Measurements from ENCODE around the gene ADAMTS17.
"Not testable (repeated sequence)": the region's sequence is repeated elsewhere in the genome, so short reads cannot be mapped to it uniquely, and the experiment has no call there.

ADAMTS17 gene

DNA sequence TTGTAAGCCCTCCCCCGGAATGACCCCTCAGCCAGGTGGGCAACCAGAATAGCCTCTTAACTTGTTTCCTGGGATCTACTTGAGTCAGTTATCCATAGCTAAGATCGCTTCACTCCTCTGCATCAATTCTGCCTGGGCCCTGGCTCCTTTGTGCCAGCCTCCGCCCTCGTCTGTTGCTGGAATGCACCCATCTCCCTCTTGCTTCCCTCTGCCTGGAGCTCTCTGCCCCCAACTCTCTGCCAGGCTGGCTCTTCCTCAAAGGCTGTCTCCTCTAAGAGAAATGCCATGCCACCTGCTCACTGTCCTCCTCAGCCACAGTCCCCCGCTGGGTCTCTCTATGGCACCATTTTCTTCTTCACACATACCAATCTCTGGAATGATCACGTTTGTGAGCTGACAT, 240.8 kb downstream of the ADAMTS17 start:
- DNase-seq = no peak

DNA sequence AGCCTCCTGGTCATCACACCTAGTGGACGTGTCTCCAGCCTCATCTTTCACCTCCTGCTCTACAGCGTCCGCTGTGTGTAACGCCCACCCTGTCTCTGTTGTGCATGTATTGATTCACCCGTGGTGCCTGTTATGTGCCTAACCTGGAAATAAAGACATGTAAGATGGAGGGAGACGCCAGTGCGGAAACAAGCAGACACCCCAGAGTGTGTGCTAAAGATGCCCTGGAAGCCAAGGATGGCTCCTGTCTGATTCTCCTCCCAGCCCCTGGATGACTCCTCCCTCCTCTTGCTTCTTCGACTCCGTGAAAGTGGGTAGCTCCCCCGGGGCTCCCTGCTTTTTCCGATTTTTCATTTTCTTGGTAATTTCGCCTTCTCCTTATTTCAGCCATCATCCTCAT, 241.8 kb downstream of the ADAMTS17 start:
- no peak for DNase-seq

DNA sequence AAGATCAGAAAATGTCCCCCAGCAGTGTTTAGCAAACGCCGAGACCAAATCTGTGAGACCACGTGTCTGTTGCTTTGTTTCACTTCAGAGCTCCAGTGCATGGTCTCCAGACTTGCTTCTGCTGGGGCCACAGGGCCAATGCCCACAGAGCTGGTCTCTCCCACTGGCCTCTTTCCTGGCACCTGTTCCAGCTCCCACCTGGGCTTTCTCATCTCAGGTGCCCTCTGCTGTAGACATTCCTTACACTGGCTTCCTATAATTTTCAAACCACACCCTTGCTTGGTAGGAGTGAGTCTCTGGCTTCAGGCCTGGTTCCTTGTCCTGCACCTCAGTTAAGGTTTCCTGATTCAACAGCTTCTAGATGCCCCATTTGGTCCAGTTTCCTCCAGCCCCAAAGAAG, 243.1 kb downstream of the ADAMTS17 start:
- DNase-seq = no peak

DNA sequence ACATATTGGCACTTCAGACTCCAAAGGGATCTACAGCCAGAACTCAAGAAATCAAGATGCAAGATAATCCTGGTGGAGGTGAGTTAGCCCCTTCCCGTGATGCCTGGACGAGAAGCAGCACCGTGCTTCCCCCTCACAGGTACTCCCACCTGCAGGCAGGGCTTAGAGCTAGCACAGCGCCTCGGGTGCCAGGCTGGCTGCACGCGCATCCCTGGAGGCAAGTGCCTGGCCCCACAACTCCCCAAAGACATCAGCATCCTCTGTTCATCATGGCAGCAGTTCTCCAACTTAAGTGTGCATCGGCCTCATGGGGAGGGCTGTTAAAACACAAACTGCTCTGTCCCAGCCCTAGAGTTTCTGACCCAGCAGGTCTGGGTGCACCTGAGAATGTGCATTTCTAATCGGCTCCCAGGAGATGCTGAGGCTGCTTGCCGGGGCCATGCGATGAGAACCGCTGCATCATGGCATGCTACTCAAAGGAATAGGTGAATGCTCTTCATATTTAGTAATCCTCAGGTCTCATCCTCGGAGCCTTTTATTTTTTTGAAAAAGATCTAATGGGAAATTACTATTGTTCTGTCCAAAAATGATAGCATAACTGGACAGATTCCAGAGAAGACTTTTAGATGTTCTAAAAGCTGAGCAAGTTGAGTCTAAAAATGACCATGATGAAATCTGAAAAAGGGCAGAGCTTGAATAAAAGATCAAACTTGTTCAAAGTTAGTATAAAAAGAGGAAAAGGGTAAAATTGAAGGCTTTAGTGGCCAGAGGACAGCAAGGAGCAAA, 244.2 kb downstream of the ADAMTS17 start:
- no peak for DNase-seq

DNA sequence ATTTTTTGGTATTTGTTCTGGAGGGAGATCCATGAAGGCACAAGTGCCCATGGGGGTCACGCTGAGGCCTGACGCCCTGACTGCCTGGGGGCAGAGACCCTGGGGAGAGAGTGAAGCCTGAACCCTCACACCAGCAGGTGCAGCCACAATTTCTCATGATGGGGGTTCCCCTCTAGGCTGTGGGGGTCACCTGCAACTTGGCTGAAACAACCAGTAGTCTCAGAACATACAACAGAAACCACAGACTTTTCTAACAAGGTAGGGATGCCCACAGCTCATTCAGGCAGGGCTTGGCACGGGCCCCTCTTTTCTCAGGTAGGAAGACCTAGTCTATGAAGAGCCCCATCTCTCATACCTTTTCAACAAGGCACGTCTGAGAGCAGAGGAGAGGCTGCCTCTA, 245.1 kb downstream of the ADAMTS17 start:
- no peak for DNase-seq

DNA sequence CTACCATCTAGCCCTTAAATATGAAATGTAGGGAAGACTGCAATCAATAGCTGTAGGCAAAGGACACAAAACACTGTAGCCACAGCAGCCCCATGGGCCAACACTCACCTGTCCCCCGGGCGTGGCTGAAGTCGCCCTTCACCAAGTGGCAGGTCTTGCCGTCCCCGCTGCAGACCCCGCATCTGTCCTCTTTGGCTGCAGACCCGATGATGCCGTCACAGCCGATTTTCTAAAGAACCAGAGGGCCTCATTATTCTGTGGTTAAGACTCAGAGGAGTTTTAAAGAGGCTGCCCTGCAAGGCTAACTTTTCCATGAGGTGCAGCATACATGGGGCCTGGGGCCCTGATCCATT, 245.6 kb downstream of the ADAMTS17 start:
- DNase-seq = no peak

DNA sequence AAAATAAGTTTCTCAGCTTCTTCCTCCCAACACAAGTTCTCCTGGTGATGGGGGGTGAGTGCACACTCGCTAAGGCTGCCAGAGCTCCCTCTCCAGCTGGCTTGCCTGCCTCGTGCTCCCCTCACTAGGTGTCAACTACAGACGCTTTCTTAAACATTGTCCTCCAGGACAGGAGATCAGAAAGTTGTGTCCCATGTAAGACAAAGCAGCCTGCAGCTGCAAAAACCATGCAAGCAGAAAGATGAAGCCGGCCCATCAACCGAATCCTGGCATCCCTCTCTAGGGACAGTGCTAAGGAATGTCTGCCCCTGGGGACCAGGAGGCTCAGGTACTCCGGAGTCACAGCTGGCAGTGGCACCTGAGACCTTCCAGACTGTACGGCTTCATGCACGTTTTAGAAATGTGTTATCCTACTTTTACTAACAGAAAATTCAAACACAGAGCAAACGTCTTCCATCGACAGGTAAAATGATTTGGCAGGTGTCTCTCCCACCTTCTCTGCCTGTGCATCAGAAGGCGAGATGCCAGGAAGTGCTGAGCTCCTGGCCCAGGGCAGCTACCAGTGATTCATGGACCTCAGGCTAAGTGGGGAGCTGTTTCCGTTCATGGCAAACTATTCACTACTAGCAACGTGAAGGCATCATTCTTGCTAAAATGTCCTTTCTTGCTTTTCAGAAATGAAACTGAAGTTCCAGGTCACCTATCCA, 246.1 kb downstream of the ADAMTS17 start:
- no peak for DNase-seq

DNA sequence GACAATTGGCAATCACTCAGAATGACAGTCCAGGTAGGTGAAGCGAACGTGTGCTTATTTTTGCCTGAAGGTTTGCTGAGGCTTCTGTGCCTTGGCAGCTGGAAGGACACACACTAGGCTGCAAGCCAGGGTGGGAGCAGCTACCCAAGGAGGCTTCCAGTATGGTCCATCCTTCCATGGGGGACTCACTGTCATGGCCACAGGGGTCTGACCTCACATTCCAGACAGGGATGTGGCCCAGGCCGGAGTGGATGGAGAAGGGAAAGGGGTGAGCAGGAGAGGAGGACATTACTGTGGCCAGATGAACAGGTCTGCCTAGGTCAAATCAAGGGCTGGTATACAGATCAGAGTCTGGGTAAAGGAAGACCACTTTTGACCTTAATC, 247.7 kb downstream of the ADAMTS17 start:
- no peak for DNase-seq

DNA sequence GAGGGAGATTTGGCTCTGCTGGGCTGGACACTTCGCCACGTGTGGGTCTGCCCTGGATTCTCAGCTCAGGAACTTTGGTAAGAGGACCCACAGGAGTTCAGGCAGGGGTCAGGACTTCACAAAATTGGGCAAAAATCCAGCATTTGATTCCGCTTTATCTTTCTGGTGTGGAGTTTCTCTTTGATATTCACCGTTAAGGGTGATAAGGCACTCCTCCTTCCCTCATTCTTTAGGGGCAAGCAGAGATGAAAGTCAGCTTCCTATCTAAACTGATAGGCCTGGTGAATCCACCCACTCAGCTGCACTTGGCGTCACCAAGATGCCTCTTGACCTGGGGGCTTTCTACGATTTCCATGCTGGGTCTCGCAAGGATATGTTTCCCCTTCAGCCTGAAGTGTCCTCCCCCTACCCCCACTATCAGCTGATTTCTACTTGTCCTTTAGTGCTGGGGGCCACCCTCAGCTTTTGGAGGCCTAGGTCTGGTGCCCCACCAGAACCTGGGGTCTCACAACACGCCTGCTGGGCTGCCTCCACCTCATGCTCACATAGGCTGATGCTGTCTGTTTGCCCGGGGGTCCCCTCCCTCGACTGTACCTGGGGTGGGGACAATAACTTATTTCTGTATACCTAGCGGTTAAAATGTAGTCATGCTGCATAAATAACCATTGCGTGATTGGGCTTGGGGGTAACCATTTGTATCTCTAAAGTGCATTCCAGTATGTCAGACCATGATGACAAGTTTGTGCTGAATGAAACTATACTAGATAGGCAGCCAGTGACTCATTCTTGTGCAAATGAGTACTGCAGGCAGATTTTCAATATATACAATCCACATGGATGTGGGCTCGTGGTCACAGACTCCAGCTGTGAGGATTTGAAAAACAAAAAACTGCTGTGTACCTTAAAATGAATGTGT, 248.3 kb downstream of the ADAMTS17 start:
- DNase-seq = no peak

DNA sequence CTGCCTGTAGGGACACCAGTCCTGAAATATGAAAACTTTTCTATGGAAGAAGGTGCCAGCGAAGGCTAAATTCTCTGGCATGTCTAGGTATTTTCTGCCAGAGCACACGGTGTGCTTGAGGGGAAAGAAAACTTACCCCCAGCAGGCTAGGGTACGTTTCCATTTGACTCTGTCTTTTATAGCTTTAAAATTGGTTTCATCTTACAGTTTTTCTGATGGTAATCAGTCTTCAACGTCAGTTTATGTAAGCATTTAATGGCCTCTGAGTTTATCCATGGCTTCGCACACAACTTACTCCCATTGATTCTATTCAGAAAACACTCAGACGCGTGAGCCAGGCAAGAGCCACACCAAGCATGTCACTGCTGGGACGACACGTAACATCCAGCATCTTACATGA, 249.7 kb downstream of the ADAMTS17 start:
- DNase-seq = no peak

DNA sequence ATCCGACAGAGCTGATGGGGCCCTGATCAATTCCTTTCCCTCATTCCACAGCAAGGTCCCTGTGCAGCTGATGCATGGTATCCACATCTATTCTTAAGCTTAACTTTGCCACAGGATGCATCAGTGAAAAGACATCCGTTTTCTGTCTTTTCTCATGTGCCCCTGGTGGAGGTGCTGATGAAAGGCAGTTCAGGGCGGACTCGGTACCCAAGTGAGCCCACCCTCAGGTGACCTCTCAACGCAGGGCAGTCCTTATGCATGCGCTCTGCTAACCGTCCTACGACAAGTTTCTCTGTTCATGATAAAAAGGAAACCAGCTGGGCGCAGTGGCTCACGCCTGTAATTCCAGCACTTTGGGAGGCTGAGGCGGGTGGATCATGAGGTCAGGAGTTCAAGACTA, 251.4 kb downstream of the ADAMTS17 start:
- DNase-seq = no peak

DNA sequence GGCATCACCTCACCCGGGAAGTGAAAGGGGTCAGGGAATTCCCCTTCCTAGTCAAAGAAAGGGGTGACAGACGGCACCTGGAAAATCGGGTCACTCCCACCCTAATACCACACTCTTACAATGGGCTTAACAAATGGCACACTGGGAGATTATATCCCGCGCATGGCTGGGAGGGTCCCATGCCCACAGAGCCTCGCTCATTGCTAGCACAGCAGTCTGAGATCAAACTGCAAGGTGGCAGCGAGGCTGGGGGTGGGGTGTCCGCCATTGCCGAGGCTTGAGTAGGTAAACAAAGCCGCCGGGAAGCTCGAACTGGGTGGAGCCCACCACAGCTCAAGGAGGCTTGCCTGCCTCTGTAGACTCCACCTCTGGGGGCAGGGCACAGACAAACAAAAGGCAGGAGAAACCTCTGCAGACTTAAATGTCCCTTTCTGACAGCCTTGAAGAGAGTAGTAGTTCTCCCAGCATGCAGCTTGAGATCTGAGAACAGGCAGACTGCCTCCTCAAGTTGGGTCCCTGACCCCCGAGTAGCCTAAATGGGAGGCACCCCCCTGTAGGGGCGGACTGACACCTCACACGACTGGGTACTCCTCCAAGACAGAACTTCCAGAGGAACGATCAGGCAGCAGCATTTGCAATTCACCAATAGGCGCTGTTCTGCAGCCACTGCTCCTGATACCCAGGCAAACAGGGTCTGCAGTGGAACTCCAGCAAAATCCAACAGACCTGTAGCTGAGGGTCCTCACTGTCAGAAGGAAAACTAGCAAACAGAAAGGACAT, 257.5 kb downstream of the ADAMTS17 start:
- DNase-seq = not testable (repeated sequence)

DNA sequence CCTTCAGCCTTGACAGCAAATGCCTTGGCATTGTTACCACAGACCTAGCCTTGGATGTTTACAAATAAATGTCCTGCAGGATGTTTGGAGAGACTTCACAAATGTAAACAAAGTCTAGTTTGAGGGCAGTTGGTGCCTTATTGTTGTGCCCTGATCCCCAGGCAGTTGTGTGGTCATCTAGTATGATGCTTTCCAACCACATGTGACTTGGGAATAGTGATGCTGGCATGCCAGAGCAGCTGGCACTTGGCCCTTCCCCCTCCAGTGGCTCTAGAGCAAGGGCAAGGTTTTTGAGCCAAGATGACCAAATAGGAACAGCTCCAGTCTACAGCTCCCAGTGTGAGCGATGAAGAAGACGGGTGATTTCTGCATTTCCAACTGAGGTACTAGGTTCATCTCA, 258.2 kb downstream of the ADAMTS17 start:
- DNase-seq = no peak

DNA sequence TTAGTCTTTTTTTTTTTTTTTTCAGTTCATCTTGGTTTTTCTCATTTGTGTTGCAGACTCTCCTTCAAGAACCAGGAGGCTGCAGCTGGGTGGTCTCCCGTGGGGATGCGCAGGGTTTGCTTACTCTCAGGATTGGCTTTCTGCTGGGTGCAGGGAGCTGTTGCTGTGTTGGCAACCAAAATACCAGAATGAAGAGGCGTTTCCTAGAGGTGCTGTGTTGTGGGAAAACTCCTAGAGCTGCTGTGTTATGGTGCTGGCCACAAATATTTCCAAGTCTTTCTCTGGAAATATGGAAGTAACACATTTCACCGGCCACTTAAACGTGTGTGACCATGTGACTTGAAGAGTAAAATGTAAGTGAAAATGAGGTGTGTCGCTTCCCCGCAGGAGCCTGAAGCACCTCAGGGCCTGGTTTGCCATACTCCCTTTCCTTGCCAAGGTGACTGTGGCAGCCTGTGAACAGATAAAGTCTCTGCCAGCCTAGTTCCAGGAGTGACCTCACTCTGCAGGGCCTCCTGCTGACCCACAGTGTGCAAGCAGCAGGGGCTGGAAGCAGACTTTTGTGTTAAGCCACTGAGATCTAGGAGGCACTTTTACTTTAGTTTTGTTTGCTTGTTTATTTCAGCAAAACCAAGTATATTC, 258.9 kb downstream of the ADAMTS17 start:
- no peak for DNase-seq

DNA sequence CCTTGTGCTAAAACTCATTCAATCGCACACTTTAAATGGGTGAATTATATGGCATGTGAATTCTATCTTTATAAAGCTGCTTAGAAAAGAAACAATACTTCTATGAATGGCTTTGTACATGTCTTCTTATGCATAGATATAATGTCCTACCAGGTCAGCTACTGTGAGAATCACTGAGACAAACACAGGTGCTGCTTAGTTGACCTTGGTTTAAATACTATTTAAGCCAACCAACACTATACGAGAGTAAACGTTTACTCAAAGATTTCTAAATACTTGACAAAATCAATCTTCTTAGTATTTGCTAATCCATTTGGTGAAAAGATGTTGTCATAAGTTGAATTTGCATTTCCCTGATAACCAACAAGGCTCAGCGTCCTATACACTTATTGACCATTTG, 260.3 kb downstream of the ADAMTS17 start:
- DNase-seq = no peak

DNA sequence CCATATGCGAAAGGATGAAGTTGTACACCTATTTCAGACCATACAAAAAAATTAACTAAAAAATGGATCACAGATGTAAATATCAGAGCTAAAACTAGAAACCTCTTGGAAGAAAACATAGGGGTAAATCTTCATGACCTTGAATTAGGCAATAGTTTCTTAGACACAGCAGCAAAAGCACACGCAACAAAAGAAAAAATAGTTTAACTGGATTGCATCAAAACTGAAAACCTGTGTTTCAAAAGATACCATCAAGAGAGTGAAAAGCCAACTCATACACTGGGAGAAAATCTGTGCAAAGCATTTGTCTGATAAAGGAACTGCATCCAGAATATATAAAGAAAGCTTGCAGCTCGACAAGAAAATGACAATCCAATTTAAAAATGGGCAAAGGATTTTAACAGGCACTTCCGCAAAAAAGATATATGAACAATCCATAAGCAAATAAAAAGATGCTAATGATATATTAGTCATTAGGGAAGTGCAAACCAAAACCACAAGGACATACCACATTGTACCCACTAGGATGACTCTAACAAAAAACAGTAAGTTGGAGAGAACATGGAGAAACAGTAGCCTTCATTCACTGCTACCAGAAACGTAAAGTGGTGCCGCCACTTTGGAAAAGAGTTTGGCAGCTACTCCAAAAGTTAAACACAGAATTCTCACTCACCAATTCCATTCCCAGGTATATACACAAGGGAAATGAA, 263.1 kb downstream of the ADAMTS17 start:
- DNase-seq = no peak

DNA sequence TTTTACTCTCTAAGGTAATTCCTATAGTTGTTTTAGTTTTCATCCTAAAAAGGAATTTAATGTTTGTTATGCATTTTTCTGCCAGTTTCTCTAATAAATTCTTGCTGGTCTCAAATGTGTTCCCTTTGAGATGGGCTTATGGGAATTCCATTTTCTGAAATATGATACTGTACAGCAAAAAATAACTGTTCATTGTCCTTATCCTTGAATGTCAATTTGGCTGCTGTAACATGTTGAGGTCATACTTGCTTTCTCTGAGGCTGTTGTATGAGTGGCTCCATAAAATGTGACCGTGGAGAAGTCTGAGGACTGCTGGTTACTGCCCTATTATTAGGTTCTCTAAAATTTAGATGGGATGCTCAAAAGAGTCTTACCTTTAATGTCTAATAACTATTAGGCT, 266.5 kb downstream of the ADAMTS17 start:
- DNase-seq = no peak

DNA sequence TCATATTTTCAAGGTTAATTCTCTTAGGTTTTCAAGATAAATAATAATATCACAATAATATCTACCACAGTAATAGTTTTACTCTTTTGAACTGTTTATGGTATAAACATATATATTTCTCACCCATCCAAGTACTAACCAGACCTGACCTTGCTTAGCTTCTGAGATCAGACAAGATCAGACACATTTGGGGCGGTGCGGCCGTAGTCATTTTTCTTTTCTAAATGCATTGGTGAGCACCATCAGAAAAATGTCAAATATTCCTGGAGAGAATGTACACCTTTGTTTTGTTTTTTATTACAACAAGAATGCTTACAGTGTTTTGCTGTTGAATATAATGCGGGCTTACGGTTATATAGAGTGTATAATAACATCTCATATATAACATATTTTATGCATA, 267.8 kb downstream of the ADAMTS17 start:
- DNase-seq = no peak

DNA sequence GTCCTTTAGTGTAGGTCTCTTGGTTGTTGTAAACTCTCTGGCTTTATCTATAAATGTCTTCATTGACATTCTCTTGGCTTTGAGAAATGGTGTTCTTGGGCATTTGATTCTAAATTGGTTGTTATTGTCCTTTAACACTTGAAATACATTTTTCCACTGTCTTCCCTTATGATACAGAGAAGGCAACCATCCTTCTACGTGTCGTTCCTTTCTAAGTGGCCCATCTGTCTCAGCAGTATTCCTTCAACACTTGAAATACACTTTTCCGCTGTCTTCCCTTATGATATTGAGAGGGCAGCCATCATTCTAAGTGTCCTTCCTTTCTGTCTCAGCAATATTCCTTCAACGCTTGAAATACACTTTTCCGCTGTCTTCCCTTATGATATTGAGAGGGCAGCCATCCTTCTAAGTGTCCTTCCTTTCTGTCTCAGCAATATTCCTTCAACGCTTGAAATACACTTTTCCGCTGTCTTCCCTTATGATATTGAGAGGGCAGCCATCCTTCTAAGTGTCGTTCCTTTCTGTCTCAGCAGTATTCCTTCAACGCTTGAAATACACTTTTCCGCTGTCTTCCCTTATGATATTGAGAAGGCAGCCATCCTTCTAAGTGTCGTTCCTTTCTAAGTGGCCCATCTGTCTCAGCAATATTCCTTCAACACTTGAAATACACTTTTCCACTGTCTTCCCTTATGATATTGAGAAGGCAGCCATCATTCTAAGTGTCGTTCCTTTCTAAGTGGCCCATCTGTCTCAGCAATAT, 275.1 kb downstream of the ADAMTS17 start:
- not testable (repeated sequence) for DNase-seq

DNA sequence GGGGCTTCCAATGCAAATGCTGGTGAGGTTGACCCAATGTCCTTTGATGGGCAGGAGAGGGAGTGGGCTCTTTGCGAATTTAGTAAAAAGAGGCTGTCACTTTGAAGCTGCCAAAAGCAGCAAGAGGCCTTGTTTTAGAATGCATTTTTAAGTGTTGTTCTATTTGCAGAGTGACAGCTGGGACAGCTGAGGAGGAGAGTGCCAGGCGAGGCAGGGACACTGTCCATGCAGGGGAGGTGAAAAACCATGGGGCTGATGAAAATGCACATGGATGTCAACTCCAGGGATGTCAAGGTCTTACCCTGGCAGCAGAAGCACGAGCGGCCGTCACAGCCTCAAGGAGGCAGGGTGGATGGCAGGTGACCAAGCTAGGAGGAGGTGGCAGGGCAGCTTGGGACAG, 279.8 kb downstream of the ADAMTS17 start:
- DNase-seq = peak; percentile 46
